Progenitor cell of endocrine pancreas (in vitro differentiated cells): Measurements from ENCODE around the gene ATG3. TPM values are rescaled to one million over a fixed set of nuclear protein-coding genes. Genes with fewer than 3 reads are reported as not detected.

Source experiments
- DNase-seq: peaks from one replicate; pipeline ENCODE4 v3.0.0; 2021; ENCODE audit warnings: low spot score; ENCODE audit not compliant: unreplicated experiment
- H3K27ac Mint-ChIP-seq: 2 replicates; pipeline ENCODE4 v1.8.0; 2021; ENCODE audit warnings: mild to moderate bottlenecking, moderate library complexity, mixed read lengths
- H3K27me3 Mint-ChIP-seq: 2 replicates; pipeline ENCODE4 v1.8.0; 2021; ENCODE audit warnings: mixed read lengths
- H3K36me3 Mint-ChIP-seq: 2 replicates; pipeline ENCODE4 v1.8.0; 2022; ENCODE audit warnings: mixed read lengths; ENCODE audit not compliant: insufficient read depth
- H3K4me1 Mint-ChIP-seq: 2 replicates; pipeline ENCODE4 v1.8.0; 2021; ENCODE audit warnings: low read depth, mixed read lengths
- H3K4me3 Mint-ChIP-seq: 2 replicates; pipeline ENCODE4 v1.8.0; 2021; ENCODE audit warnings: low read depth, mild to moderate bottlenecking, moderate library complexity, mixed read lengths
- H3K9me3 Mint-ChIP-seq: 2 replicates; pipeline ENCODE4 v1.8.0; 2021; ENCODE audit warnings: low read depth, mixed read lengths
- total RNA-seq: library from RNA; stranded (reverse); gene quantifications from 2 replicates; pipeline ENCODE4 v1.2.1, GENCODE V29; 2021
- TF ChIP-seq, protein P1 (sequence below): fragments of 200-600 bp; sonication (generic); IDR thresholded peaks from one replicate; pipeline ENCODE4 v1.5.0; 2021; ENCODE audit warnings: antibody characterized with exemption, mild to moderate bottlenecking; ENCODE audit not compliant: unreplicated experiment

The ATG3 gene
- total RNA-seq, 1 donor from 2014 or later = 26.9 TPM

DNA sequence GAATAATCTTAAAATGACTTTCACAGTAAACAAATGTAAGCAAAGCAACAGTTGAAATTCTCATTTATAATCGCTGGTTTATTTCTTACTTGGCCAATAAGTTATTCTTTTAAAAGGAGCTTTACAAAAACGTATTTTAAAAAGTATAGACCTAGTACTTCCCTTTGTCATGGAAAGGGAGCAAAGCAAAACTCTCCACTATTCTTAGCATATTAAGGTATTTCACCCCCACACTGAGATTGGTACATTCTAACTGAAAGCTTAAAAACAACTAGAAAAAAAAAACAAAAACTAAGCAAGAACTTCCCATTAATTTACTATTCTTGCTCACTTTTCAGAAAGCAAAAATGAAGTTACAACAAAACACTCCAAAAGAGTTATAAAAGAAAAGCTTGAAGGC, 1.5 kb downstream of the ATG3 start:
- H3K27me3 Mint-ChIP-seq = no peaks in the 10 kb centered on the region
- H3K36me3 Mint-ChIP-seq = peaks cover 7% of the 10 kb centered on the region
- no peak for DNase-seq
- peak overlapping the region; percentile 92 for H3K4me3 Mint-ChIP-seq
- TF ChIP-seq, protein P1, sequence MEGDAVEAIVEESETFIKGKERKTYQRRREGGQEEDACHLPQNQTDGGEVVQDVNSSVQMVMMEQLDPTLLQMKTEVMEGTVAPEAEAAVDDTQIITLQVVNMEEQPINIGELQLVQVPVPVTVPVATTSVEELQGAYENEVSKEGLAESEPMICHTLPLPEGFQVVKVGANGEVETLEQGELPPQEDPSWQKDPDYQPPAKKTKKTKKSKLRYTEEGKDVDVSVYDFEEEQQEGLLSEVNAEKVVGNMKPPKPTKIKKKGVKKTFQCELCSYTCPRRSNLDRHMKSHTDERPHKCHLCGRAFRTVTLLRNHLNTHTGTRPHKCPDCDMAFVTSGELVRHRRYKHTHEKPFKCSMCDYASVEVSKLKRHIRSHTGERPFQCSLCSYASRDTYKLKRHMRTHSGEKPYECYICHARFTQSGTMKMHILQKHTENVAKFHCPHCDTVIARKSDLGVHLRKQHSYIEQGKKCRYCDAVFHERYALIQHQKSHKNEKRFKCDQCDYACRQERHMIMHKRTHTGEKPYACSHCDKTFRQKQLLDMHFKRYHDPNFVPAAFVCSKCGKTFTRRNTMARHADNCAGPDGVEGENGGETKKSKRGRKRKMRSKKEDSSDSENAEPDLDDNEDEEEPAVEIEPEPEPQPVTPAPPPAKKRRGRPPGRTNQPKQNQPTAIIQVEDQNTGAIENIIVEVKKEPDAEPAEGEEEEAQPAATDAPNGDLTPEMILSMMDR = no peak
- peak overlapping the region; percentile 96 for H3K27ac Mint-ChIP-seq
- no peaks in the 10 kb centered on the region for H3K9me3 Mint-ChIP-seq
- peaks cover 21% of the 10 kb centered on the region for H3K4me1 Mint-ChIP-seq

DNA sequence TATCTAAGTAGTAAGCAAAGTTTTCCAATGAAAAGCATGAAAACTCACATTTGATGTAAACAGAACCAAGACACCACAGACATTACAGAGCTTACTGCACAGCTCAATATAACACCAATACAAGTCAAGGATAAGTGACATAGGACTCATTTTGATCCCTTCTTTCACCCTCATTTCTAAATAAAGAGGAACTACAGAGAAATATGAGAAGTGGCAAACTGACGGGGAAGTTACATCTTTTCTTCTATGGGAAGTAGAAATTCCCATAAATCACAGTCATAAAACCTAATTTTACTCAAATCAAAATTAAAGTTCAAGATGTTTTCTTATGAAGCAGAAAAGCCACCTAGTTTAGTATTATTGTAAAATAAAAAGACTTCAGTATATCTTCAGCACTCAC, 3.8 kb downstream of the ATG3 start:
- Mint-ChIP-seq H3K27ac (no peak overlapping the region), H3K4me1 (peaks cover 17% of the 10 kb centered on the region), H3K4me3 (no peak overlapping the region), H3K36me3 (peaks cover 7% of the 10 kb centered on the region), H3K27me3 (no peaks in the 10 kb centered on the region), H3K9me3 (no peaks in the 10 kb centered on the region)
- TF ChIP-seq, protein P1 = no peak
- DNase-seq = no peak

DNA sequence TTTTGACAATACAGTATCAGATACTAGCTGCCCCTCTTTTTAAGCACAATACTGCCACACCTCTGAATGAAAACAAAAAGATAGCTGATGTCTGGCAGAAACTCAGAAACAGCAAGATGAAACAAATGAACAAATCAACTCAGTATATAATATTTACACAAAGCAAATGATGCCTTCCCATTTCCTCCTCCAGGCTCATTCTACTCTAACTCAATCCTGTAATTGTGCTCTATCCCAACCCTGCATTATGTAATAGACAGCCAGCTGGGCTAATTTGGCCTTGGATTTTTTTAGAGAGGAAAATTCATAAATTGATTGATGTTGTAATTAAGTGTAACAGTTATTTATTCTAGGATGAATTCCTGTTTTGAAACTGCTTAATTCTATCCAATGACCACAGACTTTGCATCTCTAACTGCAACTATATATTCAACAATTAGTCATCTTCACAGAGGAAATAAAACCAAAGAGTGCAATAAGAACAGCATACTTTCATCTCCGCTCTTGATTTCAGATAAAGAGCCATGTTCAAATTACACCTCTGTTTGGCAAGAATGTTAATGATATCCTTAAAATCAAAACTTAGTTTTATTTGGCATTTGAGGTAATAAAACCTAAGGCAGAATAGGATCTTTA, 6.1 kb downstream of the ATG3 start:
- Mint-ChIP-seq H3K27me3 (no peaks in the 10 kb centered on the region), H3K4me3 (no peak overlapping the region), H3K36me3 (peaks cover 7% of the 10 kb centered on the region), H3K4me1 (peaks cover 13% of the 10 kb centered on the region), H3K9me3 (no peaks in the 10 kb centered on the region), H3K27ac (no peak overlapping the region)
- TF ChIP-seq, protein P1 = no peak
- DNase-seq = no peak

DNA sequence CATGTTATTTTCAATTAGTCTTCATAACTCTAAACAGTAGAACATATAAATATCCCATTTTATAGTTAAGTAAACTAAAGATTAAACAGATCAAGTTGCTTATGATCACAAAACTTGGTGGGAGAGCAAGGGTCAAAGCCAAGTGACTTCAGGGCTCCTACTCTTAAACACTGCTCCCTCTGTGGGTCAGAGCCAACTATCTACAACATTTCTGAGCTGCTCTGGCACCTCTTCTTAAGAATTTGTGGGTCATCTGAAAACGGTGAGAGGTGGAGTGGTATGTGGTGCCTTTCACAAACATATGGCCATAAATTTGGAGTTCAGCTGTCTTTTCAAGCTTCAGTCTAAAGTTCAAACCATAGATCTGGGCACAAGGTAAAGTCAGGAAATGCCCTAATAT, 10.9 kb downstream of the ATG3 start:
- no peaks in the 10 kb centered on the region for H3K27me3 Mint-ChIP-seq
- DNase-seq = no peak
- H3K9me3 Mint-ChIP-seq = no peaks in the 10 kb centered on the region
- no peak overlapping the region for H3K4me3 Mint-ChIP-seq
- TF ChIP-seq, protein P1 = no peak
- H3K27ac Mint-ChIP-seq = no peak overlapping the region
- peaks cover 2% of the 10 kb centered on the region for H3K4me1 Mint-ChIP-seq
- H3K36me3 Mint-ChIP-seq = peaks cover 5% of the 10 kb centered on the region

DNA sequence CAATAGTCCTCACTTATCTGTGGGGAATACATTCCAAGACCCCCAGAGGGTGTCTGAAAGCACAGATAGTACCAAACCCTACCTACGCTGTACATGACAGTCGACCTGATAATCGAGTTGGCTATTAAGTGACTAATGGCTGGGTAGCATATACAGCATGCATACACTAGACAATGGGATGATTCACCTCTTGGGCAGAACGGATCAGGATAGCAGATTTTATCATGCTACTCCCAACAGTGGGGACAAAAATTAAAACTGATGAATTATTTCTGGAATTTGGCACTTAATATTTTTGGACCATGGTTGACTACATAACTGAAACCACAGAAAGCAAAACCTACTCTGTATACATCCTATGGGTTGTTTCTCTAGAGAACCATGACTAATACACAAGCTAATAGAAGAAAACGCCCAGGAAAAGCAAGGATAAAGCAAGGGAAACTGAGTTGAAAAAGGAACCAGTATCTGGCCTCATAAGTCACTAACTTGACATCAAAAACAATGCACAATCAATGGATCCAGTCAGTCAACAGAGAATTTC, 15.5 kb downstream of the ATG3 start:
- Mint-ChIP-seq H3K36me3 (peaks cover 7% of the 10 kb centered on the region), H3K27me3 (no peaks in the 10 kb centered on the region), H3K27ac (no peak overlapping the region), H3K4me1 (peaks cover 5% of the 10 kb centered on the region), H3K4me3 (no peak overlapping the region), H3K9me3 (no peaks in the 10 kb centered on the region)
- TF ChIP-seq, protein P1 = no peak
- no peak for DNase-seq
